NK-92 (cell line): ENCODE data around the gene COTL1.
"Not testable (repeated sequence)": the region's sequence is repeated elsewhere in the genome, so short reads cannot be mapped to it uniquely, and the experiment has no call there.

ENCODE experiments used
- DNase-seq: peaks from one replicate; lab custom pipeline; 2025; ENCODE audit not compliant: unreplicated experiment; lab: John Stamatoyannopoulos, UW

COTL1 gene

DNA sequence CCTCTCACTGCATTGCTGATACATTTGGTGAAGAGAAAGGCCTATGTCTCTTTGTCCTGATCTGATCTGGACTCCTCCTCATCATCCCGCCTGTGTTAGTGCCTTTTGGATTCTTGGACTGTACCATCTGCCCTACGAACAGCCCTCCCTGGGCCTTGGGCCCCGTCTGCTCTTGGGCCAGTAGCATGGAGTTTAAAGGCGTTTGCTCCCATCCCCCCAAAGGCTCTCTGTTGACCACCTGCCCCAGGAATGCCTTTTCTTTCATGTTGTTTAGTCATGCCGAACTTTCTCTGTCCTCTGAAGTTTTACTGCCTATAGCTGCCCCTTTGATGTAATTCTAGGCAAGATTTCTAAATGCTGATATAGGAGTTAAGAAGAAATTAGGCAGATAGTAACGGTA, 82.5 kb downstream of the COTL1 start:
- no peak for DNase-seq

DNA sequence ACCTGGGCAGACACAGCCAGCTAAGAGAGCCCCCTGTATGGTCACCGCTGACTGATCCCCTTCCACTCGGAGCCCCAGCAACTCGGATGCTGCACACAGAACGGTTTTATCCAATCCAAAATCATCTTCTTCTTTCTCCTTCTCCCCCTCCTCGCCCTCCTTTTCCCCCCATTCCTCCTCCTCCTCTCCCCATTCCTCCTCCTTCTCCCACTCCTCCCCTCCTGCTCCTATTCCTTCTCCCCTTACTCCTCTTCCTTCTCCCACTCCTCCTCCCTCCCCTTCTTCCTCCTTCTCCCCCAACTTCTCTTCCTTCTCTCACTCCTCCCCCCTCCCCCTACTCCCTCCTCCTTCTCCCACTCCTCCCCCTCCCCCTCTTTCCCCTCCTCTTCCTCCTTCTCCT, 83.1 kb downstream of the COTL1 start:
- no peak for DNase-seq

- DNase-seq, result no peak
These were observed 84.9 kb downstream of the COTL1 start for GRCh38 chr16:84532855-84533486.

- DNase-seq, result no peak
These were observed 85.6 kb downstream of the COTL1 start for GRCh38 chr16:84532291-84532724.

DNA sequence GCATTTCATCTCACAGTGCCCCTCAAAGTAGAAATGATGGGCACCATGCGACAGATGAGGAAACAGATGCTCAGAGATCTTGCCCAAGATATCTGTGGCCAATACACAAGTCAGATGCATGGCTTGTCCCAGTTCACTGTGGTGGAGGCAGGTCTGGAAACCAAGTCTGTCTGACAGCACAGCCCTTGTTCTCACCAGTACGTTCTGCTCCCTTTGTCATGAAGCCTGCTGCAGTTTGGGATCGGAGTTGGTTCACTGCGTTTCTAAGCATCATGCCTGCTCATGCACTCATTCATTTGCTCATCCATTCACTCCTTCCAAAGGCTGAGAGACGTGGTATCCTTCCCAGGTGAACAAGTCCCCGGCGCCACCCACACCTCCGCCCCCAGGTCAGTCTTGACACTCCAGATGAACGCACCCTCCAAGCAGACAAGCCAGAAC, 86.2 kb downstream of the COTL1 start:
- no peak for DNase-seq

- DNase-seq, result no peak
These were observed 87.3 kb downstream of the COTL1 start for GRCh38 chr16:84530590-84530989.

DNA sequence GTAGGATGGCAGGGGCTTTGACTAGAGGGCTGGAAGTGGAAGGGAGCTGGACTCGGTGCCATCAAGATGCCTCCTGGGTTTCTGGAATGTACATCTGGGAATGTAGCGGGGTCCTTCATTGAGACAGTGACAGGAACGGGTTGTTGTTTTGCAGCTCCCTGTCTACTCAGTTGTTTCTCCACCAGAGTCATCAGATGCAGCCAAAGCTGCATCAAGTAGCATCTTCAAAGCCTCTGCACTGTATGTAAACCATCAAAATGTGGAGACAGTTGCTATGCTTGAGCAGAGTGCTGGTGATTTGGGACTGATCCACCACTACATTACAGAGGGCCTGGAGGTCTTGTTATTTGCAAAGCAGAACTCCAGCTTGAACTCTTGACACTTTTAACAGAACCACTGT, 88.3 kb downstream of the COTL1 start:
- no peak for DNase-seq

- DNase-seq, result no peak
These were observed 89.6 kb downstream of the COTL1 start for GRCh38 chr16:84528322-84528721.

GRCh38 chr16:84527532-84528269, 90.2 kb downstream of the COTL1 start:
- no peak for DNase-seq

DNA sequence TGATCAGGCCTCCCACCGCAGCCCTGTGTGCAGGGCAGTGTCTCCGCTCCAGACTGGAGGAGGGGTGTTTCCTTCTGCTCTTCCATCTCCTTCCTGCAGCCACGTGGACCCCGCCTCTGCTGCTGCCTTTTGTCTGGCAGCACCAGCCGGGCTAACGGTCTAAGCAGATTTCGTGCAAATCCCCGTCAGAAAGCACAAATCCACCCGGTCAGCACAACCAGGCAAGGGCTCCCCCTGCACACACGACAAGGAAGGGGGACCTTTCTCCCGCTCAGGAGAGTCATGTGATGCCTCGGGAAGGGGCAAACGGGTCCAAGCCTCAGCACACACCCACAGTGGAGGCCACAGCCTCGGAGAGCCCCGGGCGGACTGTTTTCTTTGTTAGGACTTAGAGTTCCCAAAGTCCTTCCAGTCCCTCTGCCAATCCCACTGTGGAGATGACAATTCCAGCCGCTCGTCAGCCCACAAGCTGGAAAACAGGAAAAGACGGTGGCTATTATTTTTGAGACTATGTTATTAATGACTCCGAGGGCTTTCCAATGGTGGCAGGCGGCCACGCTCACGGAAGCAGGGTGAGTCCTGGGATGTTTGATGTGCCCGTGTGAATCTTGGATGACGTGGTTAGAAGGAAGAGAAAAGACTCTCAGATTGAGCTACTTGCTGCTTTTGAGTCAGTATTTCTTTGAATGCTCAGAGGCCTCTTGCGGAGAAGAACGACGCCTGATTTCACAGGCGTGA, 90.9 kb downstream of the COTL1 start:
- no peak for DNase-seq

GRCh38 chr16:84524941-84525581, 92.8 kb downstream of the COTL1 start:
- not testable (repeated sequence) for DNase-seq

- DNase-seq, result no peak
These were observed 93.4 kb downstream of the COTL1 start for GRCh38 chr16:84524346-84524920.

DNA sequence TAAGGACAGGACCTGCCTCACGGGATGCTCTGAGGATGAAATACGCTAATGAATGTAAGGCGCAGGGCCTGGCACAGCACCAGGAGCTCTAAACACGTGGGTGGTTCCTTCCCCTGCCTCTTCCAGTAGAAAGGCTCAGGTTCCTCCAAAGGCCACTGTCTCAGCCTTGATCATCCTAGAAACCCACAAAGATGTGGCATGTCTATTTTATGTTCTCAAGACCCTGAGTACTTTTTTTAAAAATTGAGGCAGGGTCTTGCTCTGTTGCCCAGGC, 96.4 kb downstream of the COTL1 start:
- no peak for DNase-seq

DNA sequence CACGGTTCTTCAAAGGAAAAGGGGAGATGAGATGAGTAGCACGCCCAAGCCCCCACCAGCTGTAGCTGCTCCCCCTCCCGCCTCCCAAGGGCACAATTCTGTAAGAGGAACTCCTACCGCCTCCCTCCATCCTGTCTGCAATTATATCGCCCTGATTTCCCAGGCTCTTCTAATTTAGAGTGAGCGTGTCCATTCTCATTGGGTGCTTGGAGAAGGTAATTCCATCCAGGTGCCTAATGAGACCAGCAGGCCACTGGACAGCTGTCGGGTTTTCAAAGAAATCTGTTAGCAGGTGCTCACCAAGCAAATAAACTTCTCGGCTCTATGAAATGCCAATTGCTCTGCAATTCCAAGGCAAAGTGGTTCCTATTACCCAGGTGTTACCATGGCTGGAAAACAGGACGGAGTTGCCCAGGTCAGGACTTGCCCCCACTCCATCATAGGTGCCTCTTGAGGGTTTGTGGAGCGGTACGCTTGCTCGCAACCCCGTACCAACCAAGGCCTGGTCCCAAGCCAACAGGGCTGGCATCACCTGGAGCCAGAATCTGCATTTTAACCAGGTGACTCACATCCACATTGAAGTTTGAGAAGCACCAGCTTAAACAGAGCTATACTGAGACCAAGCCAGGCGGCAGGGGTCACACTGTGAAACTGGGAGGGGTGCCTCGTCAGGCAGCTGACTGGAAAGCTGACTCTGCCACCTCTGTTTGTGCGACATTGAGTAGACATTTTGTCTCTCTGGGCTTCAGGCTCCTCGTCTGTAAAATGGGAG, 97.0 kb downstream of the COTL1 start:
- DNase-seq, result no peak

- DNase-seq, result no peak
These were observed 98.0 kb downstream of the COTL1 start for GRCh38 chr16:84519855-84520254.

GRCh38 chr16:84518804-84519341, 99.0 kb downstream of the COTL1 start:
- no peak for DNase-seq

DNA sequence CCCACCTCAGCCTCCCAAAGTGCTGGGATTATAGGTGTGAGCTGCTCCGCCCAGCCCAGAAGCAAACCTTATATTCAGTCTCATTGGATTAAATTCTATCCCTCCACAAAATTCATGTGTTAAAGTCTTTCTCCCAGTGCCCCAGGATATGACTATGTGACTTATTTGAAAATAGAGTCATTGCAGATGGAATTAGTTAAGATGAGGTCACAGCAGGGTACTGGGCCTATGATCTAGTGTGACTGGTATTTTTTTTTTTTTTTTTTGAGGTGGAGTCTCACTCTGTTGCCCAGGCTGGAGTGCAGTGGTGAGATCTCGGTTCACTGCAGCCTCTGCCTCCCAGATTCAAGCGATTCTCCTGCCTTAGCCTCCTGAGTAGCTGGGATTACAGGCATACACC, 99.7 kb downstream of the COTL1 start:
- not testable (repeated sequence) for DNase-seq

GRCh38 chr16:84517366-84517765, 100.5 kb downstream of the COTL1 start:
- DNase-seq, result no peak
